ENCODE data around the gene KRT25.
"Not testable (repeated sequence)": the region's sequence is repeated elsewhere in the genome, so short reads cannot be mapped to it uniquely, and the experiment has no call there.

KRT25 gene

DNA sequence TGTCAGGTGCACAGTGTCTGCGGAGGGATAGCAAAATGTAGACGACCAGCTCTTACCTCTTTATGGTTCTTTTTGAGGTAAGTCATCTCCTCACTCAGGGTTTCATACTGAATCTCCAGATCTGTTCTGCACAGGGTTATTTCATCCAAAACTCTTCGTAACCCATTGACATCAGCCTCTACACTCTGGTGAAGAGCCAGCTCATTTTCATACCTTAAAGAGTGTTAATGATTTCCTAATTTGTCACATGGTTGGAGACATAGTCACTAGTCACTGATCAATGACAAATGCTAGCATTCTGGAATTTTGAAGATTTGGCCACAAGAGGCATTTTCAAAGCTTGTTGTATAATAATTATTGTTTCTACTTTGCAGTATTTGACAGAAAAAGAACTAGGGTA, 1.3 kb downstream of the KRT25 start:
- DNase-seq (ENCODE audit: low read depth in 3 of 3, low spot score in 1 of 3) = no peak

- no peak for DNase-seq (ENCODE audit: low read depth in 3 of 3, low spot score in 1 of 3)
Measured at GRCh38 chr17:40751065-40751464, 4.1 kb downstream of the KRT25 start.

GRCh38 chr17:40750391-40750790, 4.7 kb downstream of the KRT25 start:
- DNase-seq (ENCODE audit: low read depth in 3 of 3, low spot score in 1 of 3) = no peak

GRCh38 chr17:40748666-40749065, 6.5 kb downstream of the KRT25 start:
- DNase-seq (ENCODE audit: low read depth in 3 of 3, low spot score in 1 of 3) = not testable (repeated sequence)

DNA sequence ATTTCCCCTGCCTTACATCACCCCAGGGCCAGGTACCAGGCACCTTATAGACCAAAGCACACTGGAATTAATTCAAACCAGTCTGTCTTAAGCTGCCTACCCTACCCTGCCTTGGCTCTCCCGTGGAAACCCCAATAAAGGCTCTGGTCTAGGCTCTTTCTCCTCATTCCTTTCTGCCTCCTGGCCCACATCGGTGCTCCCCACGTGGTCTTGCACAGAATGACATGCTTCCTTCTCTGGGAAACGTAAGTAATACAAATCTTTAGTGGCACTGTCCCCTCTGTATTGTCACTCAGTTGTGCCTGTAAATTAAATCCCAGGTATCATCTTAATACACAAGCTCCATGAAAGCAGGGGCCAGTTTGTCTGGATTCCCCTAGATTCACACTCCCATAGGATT, 16.6 kb downstream of the KRT25 start:
- DNase-seq (ENCODE audit: low read depth in 3 of 3, low spot score in 1 of 3) = no peak

DNA sequence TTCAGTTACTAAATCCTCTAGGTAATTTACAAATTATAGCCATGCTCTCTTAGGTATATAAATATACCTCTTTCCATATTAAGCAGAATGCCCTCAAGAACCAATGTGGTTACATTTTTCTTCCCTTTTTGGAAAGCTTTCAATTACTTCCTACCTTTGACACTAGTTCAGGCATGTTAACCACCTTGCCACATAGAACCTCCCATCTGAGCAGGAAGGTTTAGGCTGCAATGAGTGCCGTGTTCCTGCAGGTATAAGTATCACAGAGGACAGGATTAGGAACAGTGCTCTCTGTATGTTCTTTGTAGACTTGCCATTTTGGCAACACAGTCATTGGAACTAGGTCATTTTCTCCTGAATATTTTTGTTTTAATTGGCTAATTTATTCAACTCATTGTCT, 20.1 kb downstream of the KRT25 start:
- no peak for DNase-seq (ENCODE audit: low read depth in 3 of 3, low spot score in 1 of 3)

- no peak for DNase-seq (ENCODE audit: low read depth in 3 of 3, low spot score in 1 of 3)
Measured at GRCh38 chr17:40734018-40734417, 21.1 kb downstream of the KRT25 start.

- no peak for DNase-seq (ENCODE audit: low read depth in 3 of 3, low spot score in 1 of 3)
Measured at GRCh38 chr17:40730970-40731369, 24.2 kb downstream of the KRT25 start.

DNA sequence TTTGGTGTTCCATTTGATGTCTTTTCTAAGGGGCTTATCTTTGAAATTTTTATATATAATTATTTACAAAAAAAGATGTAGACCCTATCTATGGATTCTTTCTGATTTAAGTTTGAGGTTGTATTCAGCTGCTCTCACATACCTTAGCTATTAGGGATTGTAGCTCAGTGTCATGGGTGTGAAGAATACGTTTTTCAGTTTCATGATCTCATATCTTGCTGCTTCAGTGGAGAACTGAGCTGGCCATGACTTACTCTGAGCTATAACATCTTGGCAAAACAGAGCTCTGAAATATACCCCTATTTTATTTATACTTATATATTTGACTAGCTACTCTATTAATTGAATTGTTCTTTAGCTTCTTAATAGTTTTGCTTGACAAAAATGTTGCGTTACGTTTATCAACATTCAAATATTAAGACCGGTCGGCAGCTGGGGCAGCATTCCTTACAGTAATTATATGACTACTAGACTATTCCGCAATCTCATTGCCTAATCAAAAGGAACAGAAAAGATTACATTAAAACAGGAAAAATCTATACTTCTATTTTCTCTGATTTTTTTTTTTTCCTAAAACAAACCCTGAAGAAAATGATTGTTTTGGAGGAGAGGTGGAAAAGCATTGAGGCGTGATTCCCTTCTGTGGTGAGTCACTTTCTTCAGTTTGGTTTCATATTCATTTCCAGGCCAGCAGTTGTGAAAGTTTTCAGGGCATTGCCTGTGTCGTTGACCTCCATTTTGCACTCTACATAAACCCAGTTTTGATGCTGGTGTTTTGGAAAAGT, 27.5 kb downstream of the KRT25 start:
- no peak for DNase-seq (ENCODE audit: low read depth in 3 of 3, low spot score in 1 of 3)

- DNase-seq (ENCODE audit: low read depth in 3 of 3, low spot score in 1 of 3) = no peak
Measured at GRCh38 chr17:40726919-40727318, 28.2 kb downstream of the KRT25 start.

DNA sequence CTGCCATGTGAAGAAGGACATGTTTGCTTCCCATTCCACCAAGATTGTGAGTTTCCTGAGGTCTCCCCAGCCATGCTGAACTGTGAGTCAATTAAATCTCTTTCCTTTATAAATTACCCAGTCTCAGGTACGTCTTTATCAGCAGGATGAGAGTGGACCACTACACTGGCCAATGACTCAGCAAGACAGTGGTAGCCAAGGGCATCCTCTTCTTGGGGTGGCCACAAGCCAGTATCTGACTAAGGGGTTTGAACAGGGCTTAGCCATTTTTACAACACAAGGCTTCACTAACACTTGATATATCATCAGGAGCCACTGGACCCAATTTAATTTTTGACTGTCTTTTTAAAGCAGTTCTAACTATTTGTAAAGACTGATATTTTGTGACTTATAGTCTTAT, 30.5 kb downstream of the KRT25 start:
- no peak for DNase-seq (ENCODE audit: low read depth in 3 of 3, low spot score in 1 of 3)

GRCh38 chr17:40722241-40722640, 32.9 kb downstream of the KRT25 start:
- DNase-seq (ENCODE audit: low read depth in 3 of 3, low spot score in 1 of 3) = no peak

GRCh38 chr17:40720899-40721298, 34.2 kb downstream of the KRT25 start:
- no peak for DNase-seq (ENCODE audit: low read depth in 3 of 3, low spot score in 1 of 3)

- no peak for DNase-seq (ENCODE audit: low read depth in 3 of 3, low spot score in 1 of 3)
Measured at GRCh38 chr17:40718930-40719329, 36.2 kb downstream of the KRT25 start.

- DNase-seq (ENCODE audit: low read depth in 3 of 3, low spot score in 1 of 3) = no peak
Measured at GRCh38 chr17:40717776-40718175, 37.4 kb downstream of the KRT25 start.

GRCh38 chr17:40714473-40714872, 40.7 kb downstream of the KRT25 start:
- no peak for DNase-seq (ENCODE audit: low read depth in 3 of 3, low spot score in 1 of 3)

- DNase-seq (ENCODE audit: low read depth in 3 of 3, low spot score in 1 of 3) = no peak
Measured at GRCh38 chr17:40707745-40708144, 47.4 kb downstream of the KRT25 start.

GRCh38 chr17:40705584-40705983, 49.5 kb downstream of the KRT25 start:
- no peak for DNase-seq (ENCODE audit: low read depth in 3 of 3, low spot score in 1 of 3)

- DNase-seq (ENCODE audit: low read depth in 3 of 3, low spot score in 1 of 3) = no peak
Measured at GRCh38 chr17:40703652-40704051, 51.5 kb downstream of the KRT25 start, which contains the start of gene KRT24. TSS of gene KRT24 (minus strand) at chr17:40703752. CDS start at chr17:40703693, 59 bp downstream.

DNA sequence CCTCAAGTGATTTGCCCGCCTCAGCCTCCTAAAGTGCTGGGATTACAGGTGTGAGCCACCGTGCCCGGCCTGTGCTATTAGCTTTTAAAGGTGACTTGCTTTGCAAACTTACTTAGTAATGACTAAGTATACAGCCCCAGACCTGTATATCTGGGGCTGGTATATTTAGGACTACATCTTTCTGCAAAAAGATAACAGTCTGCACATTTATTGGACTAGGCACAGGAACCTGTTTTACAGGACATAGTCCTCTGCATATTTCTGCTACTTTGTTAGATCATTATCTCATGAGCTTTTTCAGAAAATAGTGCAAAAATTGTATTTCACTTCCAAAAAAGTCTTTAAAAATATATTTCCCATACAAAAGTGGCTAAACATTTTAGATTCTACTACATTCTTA, 52.9 kb downstream of the KRT25 start:
- DNase-seq (ENCODE audit: low read depth in 3 of 3, low spot score in 1 of 3) = no peak

DNA sequence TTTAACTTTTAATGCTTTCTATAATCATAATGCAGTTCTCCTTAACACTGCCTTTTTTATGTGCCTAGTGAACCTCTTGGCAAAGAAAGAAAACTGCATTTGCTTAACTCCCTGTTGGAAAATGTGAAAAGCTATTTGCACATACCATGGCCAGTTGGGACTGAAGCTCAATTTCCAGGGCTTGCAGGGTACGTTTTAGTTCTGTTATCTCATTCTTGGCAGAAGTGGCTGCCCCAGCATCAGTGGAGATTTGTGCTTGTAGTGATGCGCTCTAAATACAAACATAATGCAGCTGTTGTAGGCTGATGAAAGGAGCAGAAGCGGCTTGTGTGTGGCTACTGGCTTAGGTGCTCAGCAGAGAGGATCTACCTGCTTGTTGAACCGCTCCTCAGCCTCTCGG, 55.3 kb downstream of the KRT25 start:
- DNase-seq (ENCODE audit: low read depth in 3 of 3, low spot score in 1 of 3) = no peak

GRCh38 chr17:40699371-40699770, 55.8 kb downstream of the KRT25 start:
- no peak for DNase-seq (ENCODE audit: low read depth in 3 of 3, low spot score in 1 of 3)
